NCI-H748 (cell line): Measurements from ENCODE around the gene AUTS2.

Experiments used
- DNase-seq: peaks from one replicate; lab custom pipeline; 2025; ENCODE audit not compliant: unreplicated experiment; lab: John Stamatoyannopoulos, UW

AUTS2 gene

DNA sequence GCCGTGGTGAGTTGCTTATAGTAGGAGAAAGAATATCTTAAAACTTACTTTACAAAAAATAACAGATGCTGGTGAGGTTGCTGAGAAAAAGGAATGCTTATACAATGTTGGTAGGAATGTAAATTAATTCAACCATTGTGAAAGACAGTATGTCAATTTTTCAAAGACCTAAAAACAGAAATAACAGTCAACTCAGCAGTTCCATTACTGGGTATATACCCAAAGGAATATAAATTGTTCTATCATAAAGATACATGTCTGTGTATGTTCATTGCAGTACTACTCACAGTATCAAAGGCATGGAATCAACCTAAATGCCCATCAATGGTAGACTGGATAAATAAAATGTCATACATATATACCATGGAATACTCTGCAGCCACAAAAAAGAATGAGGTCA, 420.4 kb downstream of the AUTS2 start:
- no peak for DNase-seq

DNA sequence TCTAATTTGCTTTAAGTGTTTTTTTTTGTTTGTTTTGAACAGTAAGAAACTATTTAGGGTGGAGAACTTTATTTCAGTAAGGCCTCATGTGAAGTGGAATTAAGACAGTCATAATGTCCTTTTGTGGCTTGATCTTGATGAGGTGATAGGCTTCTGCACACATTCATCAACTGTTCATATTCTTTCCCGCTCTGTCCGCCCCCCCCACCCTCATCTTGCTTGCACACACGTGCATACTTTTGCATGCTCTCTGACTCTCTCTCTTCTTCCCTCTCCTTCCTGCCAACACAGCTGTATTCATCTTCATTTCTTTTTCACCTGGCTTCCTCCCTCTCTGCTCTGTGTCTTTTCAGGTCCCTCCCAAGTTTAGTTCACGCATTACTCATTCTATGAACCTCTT, 429.6 kb downstream of the AUTS2 start:
- no peak for DNase-seq

DNA sequence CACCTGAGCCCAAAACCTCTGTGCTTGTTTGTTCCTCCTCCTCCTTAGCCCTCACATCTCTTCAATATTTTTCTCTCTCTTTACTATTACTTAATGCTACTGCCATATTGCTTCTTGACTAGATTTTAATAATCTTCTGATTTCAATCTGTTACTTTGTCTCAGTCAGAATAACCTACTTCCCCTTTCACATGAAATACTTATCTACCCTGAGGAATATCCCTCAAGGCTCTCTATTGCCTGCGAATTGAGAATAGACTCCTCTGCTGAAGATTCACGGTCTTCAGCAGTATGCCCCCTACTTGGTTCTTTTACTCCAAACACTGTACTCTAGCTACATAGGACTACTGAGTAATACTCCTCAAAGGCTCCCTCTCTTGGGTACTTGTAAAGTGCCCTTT, 430.3 kb downstream of the AUTS2 start:
- DNase-seq, result no peak

DNA sequence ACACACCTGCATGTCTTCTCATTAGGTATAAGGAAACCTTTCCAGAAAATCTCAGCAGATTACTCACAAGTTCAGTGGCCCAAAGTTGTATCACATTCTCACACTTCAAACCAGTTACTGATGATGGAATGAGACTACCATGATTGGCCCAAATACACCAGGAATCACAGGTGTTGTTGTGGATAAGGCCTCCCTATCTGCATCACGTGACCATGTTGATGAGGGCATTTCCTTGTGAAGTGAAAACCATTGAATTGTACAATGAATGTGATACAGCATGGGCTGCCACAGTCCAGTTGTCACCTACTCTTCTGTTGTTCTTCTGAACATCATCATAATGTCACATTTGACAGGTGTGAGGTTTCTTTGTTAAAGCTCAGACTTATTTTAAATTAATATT, 431.7 kb downstream of the AUTS2 start:
- no peak for DNase-seq

DNA sequence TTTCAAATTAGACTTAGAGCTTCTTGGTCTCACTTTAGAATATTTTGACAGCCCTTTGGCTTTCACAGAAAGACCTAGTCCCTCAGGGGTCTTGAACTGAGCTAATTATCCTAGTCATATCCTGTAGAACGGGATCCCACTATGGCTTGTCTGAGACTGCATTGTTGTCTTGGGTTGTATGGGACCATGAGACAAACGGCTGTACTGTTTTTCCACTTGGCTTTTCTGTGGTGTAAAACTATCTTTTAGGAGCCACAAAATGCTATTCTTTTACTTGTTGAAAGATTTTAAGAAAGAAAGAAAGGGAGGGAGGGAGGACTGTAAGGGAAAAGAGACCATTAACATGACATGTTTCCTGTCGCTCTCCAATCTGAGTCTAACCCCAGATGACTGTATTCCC, 432.5 kb downstream of the AUTS2 start:
- no peak for DNase-seq

DNA sequence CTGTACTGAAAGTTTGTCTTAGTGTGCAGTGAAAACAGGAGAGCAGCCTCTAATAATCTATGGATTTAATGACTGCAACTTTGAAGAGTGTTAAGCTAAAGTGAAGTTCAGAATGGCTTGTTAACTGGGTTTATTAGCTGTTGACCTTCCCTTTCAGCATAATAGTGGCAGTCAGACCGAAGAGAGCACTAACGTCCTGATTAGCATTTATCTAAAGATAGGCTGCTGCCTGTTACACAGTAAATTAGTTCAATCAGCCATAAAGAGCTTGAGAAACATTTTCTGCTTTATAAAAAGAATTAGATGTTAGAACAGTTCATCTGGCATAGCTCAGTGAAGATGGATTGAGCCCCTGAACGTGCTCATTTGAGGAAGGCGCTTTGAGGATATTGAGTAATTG, 433.0 kb downstream of the AUTS2 start:
- no peak for DNase-seq

DNA sequence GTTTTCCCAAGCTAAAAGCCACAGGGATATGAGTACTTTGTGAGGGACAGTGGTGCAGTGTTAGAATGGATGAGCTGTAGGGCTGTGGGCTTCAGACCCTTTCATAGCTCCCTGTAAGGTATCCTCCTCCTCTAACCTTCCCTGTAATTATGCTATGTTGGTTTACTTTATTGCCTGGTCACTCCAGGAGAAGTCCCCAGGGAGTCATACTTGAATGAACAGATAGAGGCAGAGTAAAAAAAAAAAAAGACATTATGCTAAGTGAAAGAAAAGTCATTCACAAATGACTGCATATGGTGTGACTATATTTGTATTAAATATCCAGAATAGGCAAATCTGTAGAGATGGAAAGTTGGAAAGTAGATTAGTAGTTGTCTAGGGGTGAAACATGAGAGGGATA, 434.4 kb downstream of the AUTS2 start:
- DNase-seq, result peak; percentile 63

DNA sequence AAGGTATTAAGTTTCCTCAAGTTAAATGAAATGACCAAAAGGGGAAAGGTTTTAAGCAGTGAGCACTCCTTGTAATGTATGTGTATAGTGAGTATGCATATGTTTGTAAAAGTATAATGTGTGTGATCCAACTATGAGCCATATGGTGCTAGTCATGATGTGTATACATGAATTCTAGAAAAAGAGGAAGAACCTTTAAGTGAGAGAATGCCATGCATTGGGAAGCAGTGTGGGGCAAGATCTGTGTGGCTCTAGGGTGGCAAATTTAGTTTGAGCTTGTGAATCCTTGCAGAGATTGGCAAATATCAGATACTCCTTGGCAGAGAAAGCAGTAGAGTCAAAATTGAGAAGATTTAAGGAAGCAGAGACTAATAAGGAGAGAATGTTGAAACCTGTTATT, 435.0 kb downstream of the AUTS2 start:
- no peak for DNase-seq

DNA sequence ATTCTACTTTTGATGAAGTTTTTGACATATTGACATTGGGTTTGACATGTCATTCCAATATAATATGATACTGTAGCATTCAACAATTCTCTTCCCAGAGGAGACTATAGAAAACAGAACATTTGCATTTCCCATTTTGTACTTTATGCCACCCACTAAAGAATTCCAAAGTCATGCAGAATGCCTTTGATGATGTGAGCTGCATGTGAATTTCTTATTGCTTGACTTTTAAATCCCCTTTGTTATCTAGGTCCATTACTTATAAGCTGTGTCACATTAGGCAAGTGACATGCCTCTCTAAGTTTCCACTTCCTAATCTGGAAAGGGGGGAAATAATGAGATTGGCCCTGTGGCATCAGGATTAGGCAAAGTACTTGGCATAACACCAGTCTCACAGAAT, 436.7 kb downstream of the AUTS2 start:
- no peak for DNase-seq

DNA sequence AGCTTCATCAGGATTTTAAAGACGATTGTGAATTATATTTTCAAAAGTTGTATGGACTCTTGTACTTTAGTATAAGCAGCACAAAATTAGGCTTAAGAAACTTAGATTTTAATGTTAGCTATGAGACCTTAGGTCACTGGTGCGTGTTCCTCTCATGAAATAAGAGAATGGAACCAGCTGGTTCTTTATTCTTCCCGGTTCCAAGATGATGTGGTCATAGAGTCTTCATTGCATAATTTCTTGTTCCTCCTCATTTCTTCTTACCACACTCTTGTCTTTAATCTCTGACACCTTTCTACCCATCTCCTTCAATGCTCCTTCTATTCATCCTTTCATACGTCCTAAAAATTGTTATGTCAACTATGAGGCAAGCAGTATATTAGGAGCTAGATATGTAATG, 437.2 kb downstream of the AUTS2 start:
- no peak for DNase-seq

DNA sequence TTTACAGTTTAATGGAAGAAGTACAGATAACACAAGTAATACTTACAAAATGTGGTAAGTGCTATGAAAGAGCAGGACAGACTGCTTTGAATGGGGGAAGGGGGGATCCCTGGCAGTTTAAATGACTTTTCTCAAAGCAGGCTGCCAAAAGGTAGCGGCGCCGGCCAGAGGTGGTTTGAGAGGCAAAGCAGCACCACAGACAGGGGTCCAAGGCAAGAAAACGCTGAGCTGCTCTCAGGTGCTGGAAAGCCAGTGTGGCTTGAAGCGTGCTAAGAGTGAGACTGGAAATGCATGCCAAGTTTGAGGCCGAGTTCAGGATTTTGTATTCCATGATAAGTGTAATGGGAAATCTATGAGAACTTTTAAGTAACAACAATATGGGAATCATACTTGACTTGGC, 437.7 kb downstream of the AUTS2 start:
- no peak for DNase-seq

DNA sequence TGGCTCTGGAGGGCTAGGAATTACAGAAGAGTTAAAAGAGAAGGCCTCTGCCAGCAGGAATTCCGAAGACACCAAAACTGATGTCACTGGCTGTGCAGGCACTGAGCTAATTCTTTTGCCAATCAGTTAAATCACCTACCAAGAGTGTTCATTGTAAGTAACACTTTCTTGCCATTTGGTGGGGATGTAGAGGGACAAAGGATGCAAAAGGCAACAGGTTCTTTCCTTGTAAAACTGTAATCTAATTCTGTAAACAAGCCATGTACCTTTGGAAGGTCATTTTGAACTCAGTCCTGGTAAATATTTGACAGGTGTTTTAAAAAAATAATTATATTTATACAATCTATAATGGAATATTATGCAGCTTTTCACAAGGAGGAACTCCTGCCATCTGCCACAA, 438.4 kb downstream of the AUTS2 start:
- no peak for DNase-seq

DNA sequence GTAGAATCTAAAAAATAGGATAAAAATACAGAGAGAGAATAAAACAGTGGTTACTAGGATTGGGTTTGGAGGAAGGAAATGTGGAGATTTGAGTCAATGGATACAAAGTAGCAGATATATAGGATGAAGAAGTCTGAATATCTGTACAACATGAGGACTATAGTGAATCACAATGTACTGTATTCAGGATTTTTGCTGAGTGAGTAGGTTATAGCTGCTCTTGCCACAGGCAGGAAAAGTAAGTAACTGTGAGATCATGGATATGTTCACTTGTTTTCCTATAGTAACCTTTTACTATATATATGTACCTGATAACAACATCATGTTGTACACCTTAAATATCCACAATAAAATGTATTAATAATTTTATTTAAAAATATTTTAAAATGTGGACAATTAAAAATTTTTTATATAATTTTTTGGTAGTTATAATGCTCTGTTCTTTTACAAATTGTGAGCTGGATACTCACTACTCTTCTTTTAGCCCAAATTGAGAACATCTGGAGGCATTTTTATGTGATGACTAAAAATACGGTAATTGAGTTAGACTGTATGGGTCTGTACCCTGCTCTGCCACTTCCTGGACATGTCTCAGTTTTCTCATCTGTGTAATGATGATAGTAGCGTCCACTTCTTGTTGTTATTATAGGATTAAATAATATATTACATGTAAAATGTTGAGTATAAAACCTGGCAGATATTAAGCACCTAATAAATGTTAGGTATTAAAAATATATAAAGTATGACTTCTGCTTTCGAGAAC, 439.1 kb downstream of the AUTS2 start:
- no peak for DNase-seq

DNA sequence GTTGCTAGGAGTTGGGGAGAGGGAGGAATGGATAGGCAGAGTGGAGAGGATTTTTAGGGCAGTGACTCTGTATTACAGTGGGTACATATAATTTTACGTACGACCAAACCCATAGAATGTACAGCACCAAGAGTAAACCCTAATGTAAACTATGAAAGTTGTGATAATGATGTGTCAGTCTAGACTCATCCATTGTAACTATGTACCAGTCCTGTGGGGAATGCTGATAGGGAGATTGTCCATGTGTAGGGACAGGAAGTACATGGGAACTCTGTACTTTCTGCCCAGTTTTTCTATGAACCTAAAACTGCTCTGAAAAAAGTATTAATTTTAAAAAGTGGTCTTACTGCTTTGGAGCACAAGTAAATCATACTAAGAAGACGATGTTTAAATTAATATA, 441.8 kb downstream of the AUTS2 start:
- no peak for DNase-seq

DNA sequence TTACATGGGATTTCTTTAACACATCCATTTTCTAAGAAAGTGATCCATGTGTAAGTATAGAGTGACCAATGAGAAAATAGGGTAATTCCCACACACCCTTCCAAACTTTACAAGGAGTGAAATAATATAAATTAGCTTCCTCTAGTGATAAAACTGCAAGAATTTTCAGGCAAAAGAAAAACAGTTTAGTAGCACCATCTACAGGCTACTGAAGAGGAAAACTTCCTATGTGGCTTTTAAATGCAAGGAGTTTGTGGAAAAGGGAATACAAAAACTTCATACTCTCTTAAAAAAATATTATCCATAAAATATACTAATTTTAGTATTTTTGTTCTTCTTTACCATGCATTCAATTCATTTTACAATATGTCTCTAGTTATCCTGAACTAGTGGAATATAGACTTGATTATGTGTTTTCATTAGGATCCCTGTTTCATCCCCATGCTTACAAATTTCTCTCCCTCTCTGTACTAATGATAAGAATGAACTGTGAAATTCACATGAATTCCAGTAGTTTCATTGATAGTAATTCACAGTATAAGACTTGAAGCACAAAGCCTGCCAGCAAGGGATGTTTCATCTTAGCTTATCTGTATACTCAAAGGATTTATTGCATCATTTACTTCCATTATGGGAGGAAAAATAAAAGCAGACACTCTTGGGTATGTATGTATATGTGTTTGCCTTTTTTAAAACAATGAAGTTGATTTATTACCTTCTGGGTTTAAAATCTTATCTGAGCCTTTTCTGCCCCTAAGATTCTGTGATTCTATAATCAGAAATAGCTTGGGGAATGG, 442.9 kb downstream of the AUTS2 start:
- DNase-seq, result peak; percentile 40

DNA sequence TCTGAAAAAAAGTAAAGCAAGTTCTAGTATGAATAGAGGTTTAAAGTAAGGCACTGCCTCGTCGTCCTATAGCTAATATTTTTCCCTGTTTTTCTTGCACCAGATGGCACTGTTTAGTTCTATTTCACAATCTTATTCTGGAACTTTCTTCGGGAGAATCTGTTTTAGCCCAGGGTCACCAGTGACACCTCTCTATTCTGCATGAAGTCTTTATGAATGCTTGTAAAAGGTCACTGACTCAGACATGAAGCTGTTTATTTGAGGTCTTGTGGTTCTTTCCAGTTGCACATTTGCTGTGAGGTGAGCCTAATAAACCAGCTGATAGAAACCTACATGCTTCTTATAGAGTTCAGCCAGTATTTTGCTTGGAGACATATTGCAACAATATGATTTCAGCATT, 444.3 kb downstream of the AUTS2 start:
- no peak for DNase-seq

DNA sequence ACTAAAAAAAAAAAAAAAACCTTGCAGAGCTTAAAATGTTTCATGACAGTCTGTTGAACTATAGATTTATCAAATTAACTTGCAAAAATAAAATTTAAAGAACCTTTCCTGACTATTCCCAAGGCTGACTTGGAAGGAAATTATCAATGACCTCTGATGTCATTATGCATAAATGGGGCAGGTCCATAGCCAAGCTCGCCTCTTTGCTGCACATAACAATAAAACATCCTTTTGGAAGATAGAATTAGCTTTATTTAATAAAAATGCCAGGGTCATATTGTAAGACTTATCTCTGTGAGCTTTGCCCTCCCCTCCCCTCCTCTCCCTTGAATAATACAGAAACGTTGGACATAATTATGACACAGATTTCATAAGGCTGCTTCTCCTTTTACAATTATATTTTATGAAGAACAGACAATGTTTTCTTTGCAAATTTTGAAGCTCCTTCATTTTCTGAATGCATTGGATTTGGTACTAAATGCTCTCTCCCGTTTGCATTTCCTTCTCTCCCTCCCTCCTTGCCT, 444.8 kb downstream of the AUTS2 start:
- DNase-seq, result no peak

DNA sequence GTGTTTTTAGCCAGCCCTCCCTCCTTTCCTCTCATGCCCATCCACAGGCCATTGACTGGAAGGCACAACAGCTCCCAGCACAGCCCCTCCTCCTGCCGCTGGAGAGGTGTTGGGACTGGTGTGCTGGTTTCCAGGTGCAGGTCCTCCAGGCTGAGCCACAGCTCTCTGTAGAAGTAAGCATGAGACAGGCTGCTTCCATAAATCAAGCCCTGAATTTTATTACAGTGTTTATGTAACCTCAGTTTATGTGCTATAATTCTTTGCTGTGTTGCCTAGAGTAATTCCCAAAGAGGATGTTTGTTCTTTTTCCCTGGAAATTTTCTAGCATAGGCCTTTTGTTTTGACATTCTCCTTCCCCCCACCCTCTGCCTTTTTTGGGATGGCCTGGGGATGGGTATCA, 445.8 kb downstream of the AUTS2 start:
- DNase-seq, result peak; percentile 61

DNA sequence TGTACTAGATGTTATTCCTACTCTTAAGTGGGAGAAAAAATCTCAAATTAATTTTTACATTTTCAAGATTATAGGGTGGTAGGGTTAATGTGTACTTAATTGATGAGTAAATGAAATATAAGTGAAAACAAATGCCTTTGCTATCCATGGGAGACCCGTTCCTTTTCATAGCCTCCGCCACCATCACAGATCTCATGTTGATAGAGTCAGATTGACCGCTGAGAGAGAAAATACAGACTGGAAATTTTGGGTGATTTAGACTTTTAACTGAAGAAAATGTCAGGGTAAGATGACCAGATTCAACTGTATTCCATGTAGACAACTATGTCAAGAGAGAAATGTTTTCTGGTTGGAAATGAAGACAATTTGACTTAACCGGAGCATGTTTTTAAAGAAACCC, 446.2 kb downstream of the AUTS2 start:
- peak; percentile 61 for DNase-seq

DNA sequence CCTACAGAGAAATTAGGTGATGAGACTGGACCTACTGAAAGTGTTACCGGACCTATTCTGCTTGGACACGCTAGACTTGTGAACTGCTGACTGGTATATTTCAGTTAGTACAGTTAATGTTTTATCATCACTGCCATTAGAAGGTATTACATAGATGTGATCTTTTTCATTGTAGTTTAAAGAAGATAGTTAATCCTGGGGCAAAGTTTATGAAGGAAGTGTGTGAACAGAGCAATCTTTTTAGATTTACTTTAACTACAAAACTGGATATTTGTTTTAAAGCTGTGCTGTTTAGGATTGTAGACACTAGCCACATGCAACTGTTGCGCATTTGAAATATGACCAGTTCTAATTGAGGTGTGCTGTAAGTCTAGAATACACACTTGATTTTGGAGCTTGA, 446.7 kb downstream of the AUTS2 start:
- no peak for DNase-seq

DNA sequence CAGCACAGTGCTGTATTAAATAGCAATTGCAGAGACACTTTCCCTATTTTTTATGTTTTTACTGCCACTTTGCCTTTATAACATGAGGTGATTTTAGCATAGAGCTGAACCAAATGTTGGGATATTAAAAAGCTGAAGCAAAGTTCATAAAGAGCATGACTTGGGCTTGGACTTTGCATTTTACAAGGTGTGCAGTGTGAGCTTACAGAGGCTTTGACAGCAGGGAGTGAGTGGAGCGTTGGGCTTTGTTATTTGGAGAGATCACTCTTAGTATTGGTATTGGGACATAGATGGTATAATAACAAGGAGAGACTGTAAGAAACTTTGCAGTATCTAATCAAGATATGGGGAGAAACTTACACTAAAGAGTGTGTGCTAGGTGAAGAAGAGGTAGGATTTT, 449.1 kb downstream of the AUTS2 start:
- DNase-seq, result no peak

DNA sequence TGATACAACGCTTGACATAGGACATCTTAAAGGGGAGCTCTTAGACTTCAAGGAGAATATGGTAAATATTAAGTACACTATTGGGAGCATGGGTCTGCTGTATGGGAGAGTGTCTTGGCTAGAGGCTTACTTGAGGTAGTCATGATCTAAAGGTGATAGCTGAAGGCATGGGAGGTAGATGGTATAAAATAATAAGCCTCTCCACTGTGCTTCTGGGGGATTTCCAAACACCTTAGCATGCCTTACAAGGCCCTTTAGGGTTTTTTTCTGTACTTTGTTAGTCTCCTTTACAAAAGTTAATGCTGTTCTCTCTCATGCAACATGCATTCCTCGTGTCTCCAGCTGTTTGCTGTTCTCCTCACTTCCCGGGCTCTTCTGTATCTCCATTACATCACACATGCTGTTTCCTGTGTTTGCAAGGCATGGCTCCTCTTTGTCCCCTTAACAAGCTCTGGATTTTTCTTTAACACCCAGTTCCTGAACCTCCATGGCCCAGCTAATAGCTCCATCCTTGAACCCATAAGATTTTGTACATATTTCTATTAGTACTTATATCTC, 449.7 kb downstream of the AUTS2 start:
- no peak for DNase-seq
